ENCODE data around the gene PRR16.

The PRR16 gene

GRCh38 chr5:120599576-120599975 lies 135.5 kb downstream of the PRR16 start:
- DNase-seq: no peak

DNA sequence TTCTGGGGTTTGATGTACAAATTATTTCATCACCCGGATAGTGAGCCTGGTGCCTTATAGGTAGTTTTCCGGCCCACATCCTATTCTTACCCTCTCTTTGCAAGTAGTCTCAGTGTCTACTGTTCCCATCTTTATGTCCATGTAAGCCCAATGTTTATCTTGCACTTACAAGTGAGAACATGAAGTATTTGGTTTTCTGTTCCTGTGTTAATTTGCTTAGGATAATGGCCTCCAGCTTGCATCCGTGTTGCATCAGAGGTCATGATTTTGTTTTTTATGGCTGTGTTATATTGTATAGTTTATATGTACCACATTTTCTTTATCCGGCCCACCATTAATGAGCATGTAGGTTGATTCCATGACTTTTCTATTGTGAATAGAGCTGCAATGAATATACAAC lies 136.5 kb downstream of the PRR16 start:
- DNase-seq: no peak

GRCh38 chr5:120602033-120602432 lies 137.9 kb downstream of the PRR16 start:
- DNase-seq: no peak

DNA sequence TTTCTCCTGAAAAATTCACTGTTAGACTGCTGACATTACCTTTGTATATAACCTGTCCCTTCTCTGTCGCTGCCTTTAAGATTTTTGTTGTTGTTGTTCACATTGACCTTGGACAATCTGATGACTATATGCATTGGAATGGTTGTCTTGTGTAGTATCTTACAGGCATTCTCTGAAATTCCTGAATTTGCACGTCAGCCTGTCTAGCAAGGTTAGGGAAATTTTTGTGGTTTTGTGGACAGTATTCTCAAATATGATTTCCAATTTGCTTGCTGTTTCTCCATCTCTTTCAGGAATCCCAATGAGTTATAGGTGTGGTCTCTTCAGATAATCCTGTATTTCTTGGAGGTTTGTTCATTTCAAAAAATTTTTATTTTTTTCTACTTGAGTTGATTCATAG lies 140.8 kb downstream of the PRR16 start:
- no peak for DNase-seq

DNA sequence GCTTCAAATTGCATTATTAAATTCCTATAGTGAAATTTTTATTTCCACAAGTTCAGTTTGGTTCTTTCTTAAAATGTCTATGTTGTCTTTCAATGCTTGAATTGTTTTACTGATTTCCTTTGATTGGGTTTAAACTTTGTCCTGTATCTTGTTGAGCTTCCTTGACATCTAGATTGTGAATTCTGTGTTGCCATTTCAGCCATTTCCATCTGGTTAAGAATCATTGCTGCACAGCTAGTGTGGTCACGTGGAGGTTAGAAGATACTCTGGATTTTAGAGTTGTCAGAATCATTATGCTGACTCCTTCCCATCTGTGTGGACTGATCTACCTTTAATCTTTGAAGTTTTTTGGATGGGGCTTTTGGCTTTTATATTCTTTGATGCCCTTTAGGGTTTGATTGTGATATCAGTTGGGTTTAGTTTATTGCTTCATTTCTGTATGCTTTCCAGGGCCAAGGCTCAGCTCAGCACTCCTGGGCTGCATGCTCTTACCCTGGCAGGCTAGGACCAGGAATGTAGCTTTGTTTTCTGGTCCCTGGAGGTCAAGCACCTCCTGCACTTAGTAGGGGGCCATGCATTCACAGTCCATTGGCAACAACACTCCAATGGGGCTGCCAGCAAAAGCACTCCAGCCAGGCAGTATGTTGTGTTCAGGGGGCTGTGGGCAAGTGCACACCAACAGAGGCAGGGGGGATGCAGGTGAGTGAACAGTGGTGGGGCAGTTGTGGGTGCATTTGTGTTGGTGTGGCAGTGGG lies 141.4 kb downstream of the PRR16 start:
- DNase-seq: no peak

- no peak for DNase-seq
Measured at GRCh38 chr5:120609570-120609969, 145.5 kb downstream of the PRR16 start.

GRCh38 chr5:120610145-120610544 lies 146.0 kb downstream of the PRR16 start:
- DNase-seq: no peak

DNA sequence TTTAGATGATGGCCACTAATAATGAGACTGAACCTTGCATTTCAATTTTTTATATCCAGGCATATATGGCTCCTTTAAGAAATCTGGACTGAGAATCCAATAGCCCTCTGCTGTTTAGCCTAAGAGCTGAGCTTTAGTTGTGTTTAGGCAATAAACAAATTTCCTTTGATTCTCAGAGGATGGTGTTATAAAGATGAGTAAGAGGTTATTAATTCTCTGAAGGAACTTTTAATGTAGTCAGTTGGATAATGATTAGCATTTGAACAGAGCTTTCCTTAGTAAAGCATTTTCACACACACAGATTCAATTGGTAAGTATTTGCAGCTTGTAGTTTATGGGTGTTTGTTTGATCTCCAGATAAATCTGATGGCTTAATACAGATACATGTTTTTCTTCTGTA lies 149.6 kb downstream of the PRR16 start:
- no peak for DNase-seq

DNA sequence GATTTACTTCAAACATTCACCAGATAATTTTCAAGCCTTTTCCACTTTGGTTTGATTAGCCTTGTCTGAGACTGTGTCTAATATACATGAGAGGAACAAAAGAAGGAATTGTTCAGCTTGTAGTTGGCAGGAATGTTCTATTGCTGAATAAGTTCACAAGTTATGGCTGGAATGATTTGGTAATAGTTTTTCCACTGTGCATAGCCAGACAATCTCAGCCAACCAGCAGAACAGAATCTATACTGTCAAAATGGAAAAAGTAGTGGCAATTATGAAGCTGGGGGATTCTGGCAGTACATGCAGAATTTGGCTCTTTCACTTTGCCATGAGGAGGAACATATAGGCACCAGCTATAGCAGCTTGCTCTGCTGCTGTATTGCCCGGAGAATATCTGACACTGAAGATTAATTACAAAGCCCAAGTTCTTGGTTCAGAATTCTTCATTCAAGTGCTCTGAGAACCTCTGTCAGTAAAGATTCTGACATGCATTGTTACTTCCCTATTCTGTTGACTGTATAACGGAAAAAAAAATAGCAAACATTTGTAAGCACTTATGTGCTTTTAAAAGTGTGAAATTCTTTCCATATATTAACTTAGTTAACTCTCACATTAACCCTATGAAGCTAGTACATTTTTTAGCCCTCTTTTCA lies 150.6 kb downstream of the PRR16 start:
- DNase-seq: peak; percentile 31

GRCh38 chr5:120615967-120616645 lies 152.0 kb downstream of the PRR16 start:
- DNase-seq: peak; percentile 31

- no peak for DNase-seq
Measured at GRCh38 chr5:120621339-120621738, 157.2 kb downstream of the PRR16 start.

DNA sequence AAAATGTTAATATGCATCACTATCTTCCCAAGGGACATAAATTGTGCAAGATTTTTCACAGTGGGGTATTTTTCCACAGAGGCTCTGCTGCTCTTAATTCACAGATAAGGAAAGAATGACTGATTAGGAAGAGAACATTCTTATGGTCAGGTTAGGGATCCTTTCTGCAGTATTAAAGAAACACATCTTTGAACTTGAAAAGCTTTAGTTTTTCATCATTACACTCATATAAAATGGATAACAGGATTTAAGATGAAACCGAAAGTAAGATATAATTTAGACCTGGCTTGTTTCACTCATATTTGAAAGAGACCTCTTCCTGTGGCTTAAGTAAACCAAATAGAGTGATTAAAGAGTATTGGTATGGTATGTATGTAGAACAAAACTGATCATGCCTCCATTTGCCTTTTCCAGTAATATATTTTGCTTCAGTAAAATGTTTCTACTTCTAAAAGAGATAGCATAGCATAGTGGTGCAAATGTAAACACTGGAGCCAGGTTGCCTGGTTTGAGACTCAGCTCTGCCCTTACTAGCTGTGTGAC lies 160.0 kb downstream of the PRR16 start:
- no peak for DNase-seq

GRCh38 chr5:120628156-120628555 lies 164.1 kb downstream of the PRR16 start:
- no peak for DNase-seq

DNA sequence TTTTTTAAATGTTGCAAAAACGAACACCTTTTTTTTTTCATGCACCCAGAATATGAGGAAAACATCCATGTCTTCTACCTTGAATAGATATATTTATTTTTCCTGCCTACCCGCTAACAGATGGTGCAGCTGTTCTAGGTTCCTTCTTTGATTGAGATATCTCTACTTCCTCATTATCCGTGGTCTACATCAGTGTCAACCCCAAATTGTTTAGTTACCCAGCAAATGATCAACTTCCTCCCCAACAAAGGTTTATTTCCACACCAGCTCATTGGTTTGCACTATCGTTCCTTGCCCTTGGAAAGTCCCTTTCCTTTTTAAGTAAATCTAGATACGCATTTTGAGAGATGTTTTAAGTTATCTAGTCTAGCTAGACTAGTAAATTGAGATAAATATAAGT lies 166.4 kb downstream of the PRR16 start:
- DNase-seq: peak; percentile 69

- no peak for DNase-seq
Measured at GRCh38 chr5:120631611-120632010, 167.5 kb downstream of the PRR16 start.

DNA sequence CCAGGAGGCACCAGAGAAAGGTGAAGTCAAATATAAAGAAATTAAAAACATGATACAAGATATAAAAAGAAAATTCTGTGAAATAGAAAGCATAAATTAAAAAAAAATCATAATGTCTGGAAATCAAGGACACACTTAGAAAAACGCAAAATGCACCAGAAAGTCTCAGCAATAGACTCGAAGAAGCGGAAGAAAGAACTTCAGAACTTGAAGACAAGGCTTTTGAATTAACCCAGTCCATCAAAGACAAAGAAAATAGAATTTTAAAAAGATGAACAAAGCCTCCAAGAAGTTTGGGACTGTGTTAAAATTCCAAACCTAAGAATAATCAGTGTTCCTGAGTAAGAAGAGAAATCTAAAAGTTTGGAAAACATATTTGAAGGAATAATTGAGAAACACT lies 168.3 kb downstream of the PRR16 start:
- no peak for DNase-seq

GRCh38 chr5:120638449-120638848 lies 174.3 kb downstream of the PRR16 start:
- no peak for DNase-seq

- no peak for DNase-seq
Measured at GRCh38 chr5:120640778-120641177, 176.7 kb downstream of the PRR16 start.

DNA sequence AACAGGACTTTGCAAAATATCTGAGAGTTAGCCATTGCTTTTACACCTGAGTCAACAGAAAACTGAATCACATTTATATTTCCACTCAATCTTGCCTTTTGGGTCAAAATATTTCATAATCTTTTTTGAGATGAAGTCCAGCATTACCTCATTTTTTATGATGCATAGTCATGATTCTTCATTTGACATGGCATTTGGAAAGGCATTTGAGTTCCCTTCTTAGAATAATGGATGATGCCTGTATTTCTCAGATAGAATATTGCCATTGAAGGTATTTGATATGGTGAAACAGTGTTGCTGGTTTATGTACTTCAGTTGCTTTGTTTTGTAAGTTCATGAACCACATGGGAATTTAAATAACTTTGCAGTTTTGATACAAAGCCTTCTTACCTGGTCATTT lies 180.4 kb downstream of the PRR16 start:
- DNase-seq: no peak

DNA sequence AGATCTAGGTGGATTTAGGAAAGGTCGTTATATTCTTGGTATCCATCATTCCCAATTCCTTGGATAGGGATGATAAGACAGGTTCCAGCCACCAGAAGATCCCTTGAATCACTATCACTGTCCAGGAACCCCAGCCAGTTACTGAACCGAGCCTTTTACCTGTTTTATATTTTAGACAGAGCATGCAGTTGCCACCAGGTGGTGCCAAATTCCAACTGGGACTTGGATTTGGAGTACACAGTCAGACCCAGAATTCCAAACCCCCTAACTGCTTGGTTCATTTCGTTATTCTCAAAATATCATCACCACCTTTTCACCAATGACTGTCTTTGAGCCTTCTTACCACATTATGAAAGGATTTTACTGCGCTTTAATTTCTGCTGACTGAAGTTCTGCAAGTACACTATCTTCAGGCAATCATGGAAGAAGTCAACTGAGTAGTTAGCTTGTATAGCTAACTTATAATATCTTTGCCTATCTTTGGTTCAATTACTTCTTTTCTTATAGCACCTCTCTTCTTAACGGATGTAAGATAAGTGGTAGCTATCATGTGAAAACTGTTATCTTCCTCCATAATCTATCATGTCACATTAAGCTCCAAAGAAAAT lies 191.8 kb downstream of the PRR16 start:
- no peak for DNase-seq

DNA sequence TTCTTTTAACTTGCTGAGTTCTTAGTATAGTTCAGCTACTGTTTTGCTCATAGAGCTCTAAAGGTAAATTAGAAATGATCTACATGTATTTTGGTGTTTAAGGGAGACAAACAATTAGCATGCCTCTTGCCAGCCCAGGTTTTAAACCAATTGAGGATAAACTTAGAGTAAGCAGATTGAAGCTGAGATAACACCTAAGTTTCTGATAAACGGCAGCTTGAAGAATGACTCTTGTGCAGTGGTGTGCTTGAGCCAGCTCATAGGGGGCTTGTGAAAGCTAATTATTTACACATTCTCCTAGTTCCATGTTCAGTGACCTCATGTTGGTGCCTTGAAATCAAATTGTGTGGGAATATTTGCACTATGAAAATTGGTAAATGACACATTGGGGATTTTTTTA lies 193.0 kb downstream of the PRR16 start:
- no peak for DNase-seq

- peak; percentile 50 for DNase-seq
Measured at GRCh38 chr5:120677481-120677880, 213.4 kb downstream of the PRR16 start.

- DNase-seq: no peak
Measured at GRCh38 chr5:120678279-120678678, 214.2 kb downstream of the PRR16 start.
